Measurements from ENCODE around the gene STRADA. TPM values are rescaled to one million over a fixed set of nuclear protein-coding genes. Genes with fewer than 3 reads are reported as not detected.

Gene STRADA
- total and polyA plus RNA-seq, 10 of the 15 experiments (the other 5 are each of a cell fraction or from before 2014, with no cell fraction given), result 13.3 to 54.1 (median 44.0) TPM

DNA sequence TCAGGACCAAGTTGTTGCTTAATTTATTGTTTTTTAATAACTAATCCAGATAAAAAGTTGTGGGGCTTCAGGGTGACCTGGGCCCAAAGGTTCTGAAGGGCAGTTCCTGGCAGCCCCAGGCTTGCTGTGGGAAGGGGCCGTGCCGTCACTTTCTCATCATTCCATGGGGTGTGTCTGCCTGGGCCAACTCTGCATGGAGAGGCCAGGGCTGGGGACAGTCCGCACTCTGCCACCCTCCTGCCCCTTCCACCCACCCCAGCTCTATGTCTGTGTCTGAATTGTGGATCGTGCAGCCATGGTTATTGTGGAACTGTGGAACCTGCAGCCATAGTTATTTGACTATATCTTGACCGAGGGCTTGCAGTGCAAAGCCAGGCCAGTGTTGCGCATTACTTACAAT is 45.7 kb downstream of the STRADA start (continued):
- TF ChIP-seq NR2F1 (conservative IDR thresholded peaks at IDR 0.05), result no peak
- no peak for TF ChIP-seq TARDBP (IDR thresholded peaks at IDR 0.05; ENCODE audit: borderline replicate concordance)
- TF ChIP-seq IKZF2 (IDR thresholded peaks at IDR 0.05), result no peak
- TF ChIP-seq YY1 (IDR thresholded peaks at IDR 0.05; ENCODE audit: low read depth, low read length), result no peak
- TF ChIP-seq MYB (IDR thresholded peaks at IDR 0.05; ENCODE audit: borderline replicate concordance, low read depth, low read length), result no peak
- TF ChIP-seq POLR2AphosphoS5 (IDR thresholded peaks at IDR 0.05; ENCODE audit: low read length), result peak; percentile 50
- no peak for TF ChIP-seq TCF3 (IDR thresholded peaks at IDR 0.05; ENCODE audit: borderline replicate concordance, insufficient read depth, low read depth, low read length)
- no peak for TF ChIP-seq ZNF207 (IDR thresholded peaks at IDR 0.05; ENCODE audit: borderline replicate concordance)
- no peak for TF ChIP-seq LARP7 (IDR thresholded peaks at IDR 0.05)

DNA sequence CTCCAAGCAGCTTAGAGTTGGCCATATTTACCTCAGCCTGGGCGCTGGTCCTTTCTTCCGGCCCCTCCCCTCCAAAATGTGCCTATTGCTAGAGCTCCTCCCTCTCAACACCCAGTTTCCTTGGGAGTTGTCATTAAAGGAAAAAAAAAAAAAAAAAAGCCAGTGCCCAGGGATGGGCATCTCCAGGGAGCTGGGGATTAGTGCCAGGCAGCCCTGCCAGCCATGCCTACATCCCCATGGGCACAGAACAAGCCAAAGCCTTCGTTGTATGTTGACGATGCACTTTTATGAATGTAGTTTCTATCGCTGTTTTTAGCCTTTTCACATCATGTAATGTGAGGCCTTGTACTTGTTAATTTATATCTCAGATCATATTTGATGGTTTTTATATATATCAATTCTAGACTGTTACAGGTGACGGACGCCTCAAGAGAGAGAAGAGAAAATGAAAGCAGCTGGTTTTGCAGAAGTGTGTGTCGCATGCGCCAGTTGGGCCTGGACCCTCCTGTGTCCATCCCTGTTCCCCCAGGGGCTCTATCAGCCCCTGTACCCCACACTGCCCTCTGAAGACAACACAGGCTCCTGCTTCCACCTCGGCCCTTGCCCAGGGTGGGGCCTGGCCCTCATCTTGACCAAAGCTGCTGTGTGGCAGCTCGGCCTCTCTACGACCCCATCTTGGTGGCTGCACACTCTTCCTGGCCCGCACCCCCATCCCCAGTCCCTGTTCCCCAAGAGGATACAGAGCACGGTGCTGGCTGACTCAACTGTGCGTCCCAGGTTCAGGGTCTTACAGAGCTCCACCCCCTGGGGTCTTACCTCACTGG is 46.4 kb downstream of the STRADA start:
- WGBS (ENCODE audit: insufficient coverage, insufficient replicate concordance, low lambda C conversion rate, missing lambda C conversion rate), result 19% methylated on average over 15 of the region's 15 CpGs
- Histone ChIP-seq H3K4me3 (no peak overlapping the region), H3K9me3 (replicated peaks; ENCODE audit: control insufficient read depth, insufficient read depth, low read length) (no peaks in the 10 kb centered on the region), H3K36me3 (ENCODE audit: control insufficient read depth in 2 of 2, insufficient read depth in 2 of 2, low read length in 1 of 2) (peaks cover 14 to 25% of the 10 kb centered on the region in 2 experiments; a peak in 3 of 4 replicates), H3K27ac (ENCODE audit: control insufficient read depth, insufficient read depth) (peak overlapping the region; percentile 52), H3K9ac (ENCODE audit: control insufficient read depth, insufficient read depth, low read length) (no peak overlapping the region; the same call in 1 of the 2 replicates), H2AFZ (ENCODE audit: control insufficient read depth, low read depth, low read length) (no peak overlapping the region), H3K27me3 (replicated peaks in 1 of 2; ENCODE audit: control insufficient read depth in 2 of 2, insufficient read depth in 2 of 2, low read length in 1 of 2) (no peaks in the 10 kb centered on the region), H3K4me1 (ENCODE audit: control insufficient read depth, insufficient read depth, low read length) (peaks cover 27% of the 10 kb centered on the region), H3K4me2 (ENCODE audit: control insufficient read depth, insufficient read depth) (peak overlapping the region; percentile 84), H4K20me1 (ENCODE audit: control insufficient read depth, insufficient read depth) (no peaks in the 10 kb centered on the region), H3K79me2 (ENCODE audit: control insufficient read depth, insufficient read depth, low read length) (peaks cover 34% of the 10 kb centered on the region)
- DNase-seq (ENCODE audit: low read depth, low spot score), result no peak
- RAD21 ChIA-PET (ENCODE audit: unreplicated experiment), result interaction anchor here (0.6 to 2.1 kb wide), 7 partner anchors 46 to 270 kb away, joined by 3 to 8 read pairs (median 4); partner anchors contain the start of genes CCDC47 and MAP3K3
- SMC1A ChIA-PET (ENCODE audit: uncharacterized antibody, unreplicated experiment), result interaction anchor here (0.7 to 1.7 kb wide), 4 partner anchors 47 to 91 kb away, joined by 3 to 6 read pairs (median 4); partner anchors contain the start of gene MAP3K3
- CTCF ChIA-PET, result interaction anchor here (0.8 to 3.3 kb wide), 10 partner anchors 11 to 454 kb away, joined by 3 to 12 read pairs (median 4); no protein-coding TSS in a partner anchor
- TSS peak; percentile 52 for BruUV-seq (replicated peaks)
- peak; percentile 41 for FAIRE-seq
- no peak for ATAC-seq
- POLR2A ChIA-PET, result interaction anchor here (0.6 to 2.1 kb wide), 14 partner anchors 9 to 1616 kb away, joined by 3 to 11 read pairs (median 4); partner anchors contain the start of genes CCDC47 and DDX42
- intact Hi-C loops (cut with micrococcal nuclease; ENCODE audit: unreplicated experiment) (loop anchor here (5.0 to 10.0 kb wide), 3 partner anchors 140 to 270 kb away; partner anchors contain the start of genes DCAF7 and SMARCD2), in situ Hi-C loops (cut with MboI) (no loop called here)
- TF ChIP-seq, protein P1, sequence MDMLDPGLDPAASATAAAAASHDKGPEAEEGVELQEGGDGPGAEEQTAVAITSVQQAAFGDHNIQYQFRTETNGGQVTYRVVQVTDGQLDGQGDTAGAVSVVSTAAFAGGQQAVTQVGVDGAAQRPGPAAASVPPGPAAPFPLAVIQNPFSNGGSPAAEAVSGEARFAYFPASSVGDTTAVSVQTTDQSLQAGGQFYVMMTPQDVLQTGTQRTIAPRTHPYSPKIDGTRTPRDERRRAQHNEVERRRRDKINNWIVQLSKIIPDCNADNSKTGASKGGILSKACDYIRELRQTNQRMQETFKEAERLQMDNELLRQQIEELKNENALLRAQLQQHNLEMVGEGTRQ (IDR thresholded peaks at IDR 0.05; ENCODE audit: borderline replicate concordance, low read depth, low read length), result no peak
- TF ChIP-seq BRCA1 (IDR thresholded peaks at IDR 0.05; ENCODE audit: low read depth, low read length) (no peak), SPI1 (IDR thresholded peaks at IDR 0.05; ENCODE audit: borderline replicate concordance, insufficient read depth, low read depth, low read length) (peak; percentile 31; the same call in 1 of the 2 replicates), POLR2AphosphoS5 (IDR thresholded peaks at IDR 0.05; ENCODE audit: low read length) (peak; percentile 58), POLR2AphosphoS2 (IDR thresholded peaks at IDR 0.05; ENCODE audit: low read depth, low read length) (0 out of 2 replicates have a peak, but pooled peaks have one; percentile 5), BACH1 (IDR thresholded peaks at IDR 0.05; ENCODE audit: borderline replicate concordance) (peak; percentile 63; the same call in 1 of the 2 replicates), ZNF24 (IDR thresholded peaks at IDR 0.05) (no peak)
- TF ChIP-seq, protein P2, sequence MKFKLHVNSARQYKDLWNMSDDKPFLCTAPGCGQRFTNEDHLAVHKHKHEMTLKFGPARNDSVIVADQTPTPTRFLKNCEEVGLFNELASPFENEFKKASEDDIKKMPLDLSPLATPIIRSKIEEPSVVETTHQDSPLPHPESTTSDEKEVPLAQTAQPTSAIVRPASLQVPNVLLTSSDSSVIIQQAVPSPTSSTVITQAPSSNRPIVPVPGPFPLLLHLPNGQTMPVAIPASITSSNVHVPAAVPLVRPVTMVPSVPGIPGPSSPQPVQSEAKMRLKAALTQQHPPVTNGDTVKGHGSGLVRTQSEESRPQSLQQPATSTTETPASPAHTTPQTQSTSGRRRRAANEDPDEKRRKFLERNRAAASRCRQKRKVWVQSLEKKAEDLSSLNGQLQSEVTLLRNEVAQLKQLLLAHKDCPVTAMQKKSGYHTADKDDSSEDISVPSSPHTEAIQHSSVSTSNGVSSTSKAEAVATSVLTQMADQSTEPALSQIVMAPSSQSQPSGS (IDR thresholded peaks at IDR 0.05; ENCODE audit: low read length), result no peak; the same call in 1 of the 2 replicates
- TF ChIP-seq, protein P3, sequence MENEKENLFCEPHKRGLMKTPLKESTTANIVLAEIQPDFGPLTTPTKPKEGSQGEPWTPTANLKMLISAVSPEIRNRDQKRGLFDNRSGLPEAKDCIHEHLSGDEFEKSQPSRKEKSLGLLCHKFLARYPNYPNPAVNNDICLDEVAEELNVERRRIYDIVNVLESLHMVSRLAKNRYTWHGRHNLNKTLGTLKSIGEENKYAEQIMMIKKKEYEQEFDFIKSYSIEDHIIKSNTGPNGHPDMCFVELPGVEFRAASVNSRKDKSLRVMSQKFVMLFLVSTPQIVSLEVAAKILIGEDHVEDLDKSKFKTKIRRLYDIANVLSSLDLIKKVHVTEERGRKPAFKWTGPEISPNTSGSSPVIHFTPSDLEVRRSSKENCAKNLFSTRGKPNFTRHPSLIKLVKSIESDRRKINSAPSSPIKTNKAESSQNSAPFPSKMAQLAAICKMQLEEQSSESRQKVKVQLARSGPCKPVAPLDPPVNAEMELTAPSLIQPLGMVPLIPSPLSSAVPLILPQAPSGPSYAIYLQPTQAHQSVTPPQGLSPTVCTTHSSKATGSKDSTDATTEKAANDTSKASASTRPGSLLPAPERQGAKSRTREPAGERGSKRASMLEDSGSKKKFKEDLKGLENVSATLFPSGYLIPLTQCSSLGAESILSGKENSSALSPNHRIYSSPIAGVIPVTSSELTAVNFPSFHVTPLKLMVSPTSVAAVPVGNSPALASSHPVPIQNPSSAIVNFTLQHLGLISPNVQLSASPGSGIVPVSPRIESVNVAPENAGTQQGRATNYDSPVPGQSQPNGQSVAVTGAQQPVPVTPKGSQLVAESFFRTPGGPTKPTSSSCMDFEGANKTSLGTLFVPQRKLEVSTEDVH (IDR thresholded peaks at IDR 0.05; ENCODE audit: low read depth, partially characterized antibody), result no peak
